H1 (cell line): ENCODE measurements around the gene BRD1. TPM values are rescaled to one million over a fixed set of nuclear protein-coding genes. Genes with fewer than 3 reads are reported as not detected.

Experiments used
- CTCF ChIA-PET: fragments of 300-600 bp; sonication (Branson Sonifier 250); formaldehyde crosslinking; loops from one replicate; lab custom pipeline; 2021; ENCODE audit not compliant: partially characterized antibody; lab: Charles Lee
- POLR2A ChIA-PET: fragments of 300-600 bp; sonication (Branson Sonifier 250); formaldehyde crosslinking; loops from one replicate; lab custom pipeline; 2021; ENCODE audit warnings: inconsistent platforms; ENCODE audit not compliant: partially characterized antibody; lab: Charles Lee
- DNase-seq, 2 experiments: peaks; one replicate each; pipeline versions ENCODE4 v3.0.0 to v3.0.0-alpha.2; 2010 to 2022; ENCODE audit warnings: low spot score in 2 of 2, low read depth in 1 of 2, mixed read lengths in 1 of 2
- FAIRE-seq: peaks from 2 replicates; lab custom pipeline; 2011; peaks lifted over from hg19 to GRCh38; lab: Jason Lieb, UNC
- H2AFZ ChIP-seq: 2 replicates; pipeline ENCODE4 v1.8.1; 2012; ENCODE audit warnings: low read length, inconsistent platforms
- H2AK5ac ChIP-seq: 2 replicates; pipeline ENCODE4 v1.6.1; 2013; ENCODE audit warnings: low read depth, low read length
- H2BK120ac ChIP-seq: replicated peaks from 2 replicates; pipeline ENCODE3; 2013; ENCODE audit warnings: low read depth, low read length, inconsistent platforms
- H2BK12ac ChIP-seq: 2 replicates; pipeline ENCODE4 v1.6.1; 2013; ENCODE audit warnings: low read depth, low read length
- H2BK15ac ChIP-seq: 2 replicates; pipeline ENCODE4 v1.6.1; 2013; ENCODE audit warnings: low read length
- H2BK20ac ChIP-seq: 2 replicates; pipeline ENCODE4 v1.6.1; 2013; ENCODE audit warnings: low read length
- H2BK5ac ChIP-seq: 2 replicates; pipeline ENCODE4 v1.6.1; 2013; ENCODE audit warnings: low read depth, low read length
- H3K14ac ChIP-seq: 2 replicates; pipeline ENCODE4 v1.6.1; 2013; ENCODE audit warnings: inconsistent platforms; ENCODE audit not compliant: insufficient read length
- H3K18ac ChIP-seq: 2 replicates; pipeline ENCODE4 v1.6.1; 2013; ENCODE audit warnings: low read length; ENCODE audit errors: extremely low read depth
- H3K23ac ChIP-seq: 2 replicates; pipeline ENCODE4 v1.6.1; 2013; ENCODE audit warnings: inconsistent platforms; ENCODE audit not compliant: insufficient read length
- H3K23me2 ChIP-seq: 2 replicates; pipeline ENCODE4 v1.6.1; 2013; ENCODE audit warnings: low read depth, low read length
- H3K27ac ChIP-seq: 2 replicates; pipeline ENCODE4 v1.6.1; 2011; ENCODE audit warnings: low read depth, low read length, inconsistent platforms
- H3K27me3 ChIP-seq, 4 experiments: replicated peaks in 1 of 4; 1 replicate in 1 of 4; 2 replicates in 3 of 4; pipeline versions ENCODE4 v1.6.1 to v1.8.1; 2011 to 2013; ENCODE audit warnings: low read length in 3 of 4, mild to moderate bottlenecking in 3 of 4, inconsistent platforms in 2 of 4, mixed read lengths in 2 of 4, moderate library complexity in 1 of 4; ENCODE audit not compliant: control insufficient read depth in 3 of 4, insufficient read depth in 3 of 4; ENCODE audit errors: extremely low read depth in 1 of 4
- H3K36me3 ChIP-seq, 4 experiments: 2 replicates each; pipeline versions ENCODE4 v1.6.1 to v1.8.1; 2011 to 2013; ENCODE audit warnings: mild to moderate bottlenecking in 4 of 4, low read length in 3 of 4, moderate library complexity in 2 of 4, control low read depth in 1 of 4, inconsistent platforms in 1 of 4; ENCODE audit not compliant: insufficient read depth in 4 of 4, control insufficient read depth in 2 of 4
- H3K4ac ChIP-seq: replicated peaks from 2 replicates; pipeline ENCODE3; 2013; ENCODE audit warnings: low read length, low read depth, mixed read lengths, inconsistent platforms; ENCODE audit not compliant: insufficient read length
- H3K4me1 ChIP-seq, 4 experiments: replicated peaks in 1 of 4; 1 replicate in 1 of 4; 2 replicates in 3 of 4; pipeline versions ENCODE4 v1.6.1 to v1.8.1; 2011 to 2013; ENCODE audit warnings: low read length in 3 of 4, inconsistent platforms in 2 of 4, mixed read lengths in 1 of 4; ENCODE audit not compliant: insufficient read depth in 4 of 4, control insufficient read depth in 3 of 4
- H3K4me2 ChIP-seq, 2 experiments: 2 replicates each; pipeline versions ENCODE4 v1.6.1 to v1.8.1; 2011 to 2013; ENCODE audit warnings: low read depth in 2 of 2, low read length in 2 of 2, control low read depth in 1 of 2, inconsistent platforms in 1 of 2, mild to moderate bottlenecking in 1 of 2; ENCODE audit not compliant: insufficient read depth in 1 of 2
- H3K4me3 ChIP-seq, 4 experiments: fragments of 200-600, 300-600 bp in 1 of 4; sonication (generic), shearing (Covaris generic), sonication (Bioruptor Twin) in 1 of 4; 2 replicates each; pipeline versions ENCODE4 v1.5.1 to v1.8.1; 2011 to 2016; ENCODE audit warnings: low read length in 4 of 4, low read depth in 3 of 4, control low read depth in 2 of 4, inconsistent platforms in 2 of 4, mild to moderate bottlenecking in 2 of 4, mixed read lengths in 1 of 4, moderate library complexity in 1 of 4; ENCODE audit not compliant: insufficient read depth in 2 of 4; ENCODE audit errors: extremely low read depth in 1 of 4
- H3K56ac ChIP-seq: replicated peaks from 2 replicates; pipeline ENCODE3; 2013; ENCODE audit warnings: low read depth, mild to moderate bottlenecking, mixed read lengths, low read length, inconsistent platforms; ENCODE audit not compliant: insufficient read length
- H3K79me1 ChIP-seq: 2 replicates; pipeline ENCODE4 v1.6.1; 2013; ENCODE audit warnings: low read depth, low read length, control low read depth
- H3K79me2 ChIP-seq, 2 experiments: 2 replicates each; pipeline versions ENCODE4 v1.6.1 to v1.8.1; 2012 to 2013; ENCODE audit warnings: low read length in 2 of 2, mild to moderate bottlenecking in 2 of 2, inconsistent platforms in 1 of 2; ENCODE audit not compliant: insufficient read depth in 2 of 2, control insufficient read depth in 1 of 2
- H3K9ac ChIP-seq, 4 experiments: replicated peaks in 1 of 4; 1 replicate in 1 of 4; 2 replicates in 3 of 4; pipeline versions ENCODE4 v1.6.1 to v1.8.1; 2011 to 2013; ENCODE audit warnings: low read depth in 3 of 4, low read length in 3 of 4, control low read depth in 2 of 4, mild to moderate bottlenecking in 2 of 4, moderate library complexity in 2 of 4, inconsistent platforms in 1 of 4; ENCODE audit errors: extremely low read depth in 1 of 4
- H3K9me3 ChIP-seq, 2 experiments: 2 replicates each; pipeline versions ENCODE4 v1.6.1 to v1.8.1; 2012 to 2013; ENCODE audit warnings: mild to moderate bottlenecking in 2 of 2, moderate library complexity in 2 of 2, control low read depth in 1 of 2, inconsistent platforms in 1 of 2, low read depth in 1 of 2, low read length in 1 of 2, mixed read lengths in 1 of 2; ENCODE audit not compliant: insufficient read depth in 2 of 2
- H4K20me1 ChIP-seq, 2 experiments: replicated peaks in 1 of 2; 2 replicates each; pipeline versions ENCODE3 to v1.8.1; 2011 to 2013; ENCODE audit warnings: inconsistent platforms in 2 of 2, low read length in 2 of 2, mild to moderate bottlenecking in 1 of 2; ENCODE audit not compliant: insufficient read depth in 2 of 2, control insufficient read depth in 1 of 2
- H4K5ac ChIP-seq: 2 replicates; pipeline ENCODE4 v1.6.1; 2013; ENCODE audit warnings: low read length, low read depth, mixed read lengths, inconsistent platforms; ENCODE audit not compliant: insufficient read length
- H4K8ac ChIP-seq: 2 replicates; pipeline ENCODE4 v1.8.0; 2013; ENCODE audit warnings: mild to moderate bottlenecking, moderate library complexity, low read length, inconsistent platforms; ENCODE audit not compliant: insufficient read depth; ENCODE audit errors: extremely low read depth
- H4K91ac ChIP-seq: replicated peaks from 2 replicates; pipeline ENCODE3; 2013; ENCODE audit warnings: low read length, mixed read lengths, inconsistent platforms; ENCODE audit not compliant: insufficient read length
- RXRA ChIP-seq: IDR thresholded peaks from 2 replicates; pipeline ENCODE4 v1.6.1; 2011; ENCODE audit warnings: low read depth, mild to moderate bottlenecking, low read length, moderate library complexity; ENCODE audit not compliant: insufficient read depth
- YY1 ChIP-seq: IDR thresholded peaks from 2 replicates; pipeline ENCODE4 v1.6.1; 2011; ENCODE audit warnings: low read depth, mild to moderate bottlenecking, low read length
- WGBS, 2 experiments: shearing (Covaris generic) in 1 of 2; methylation state at CpG; one replicate each; pipeline versions ENCODE4 v1.1.6 to v1.1.7; 2013 to 2015; ENCODE audit warnings: low lambda C conversion rate in 2 of 2, mixed read lengths in 2 of 2, inconsistent platforms in 1 of 2, low coverage in 1 of 2, missing lambda C conversion rate in 1 of 2; ENCODE audit not compliant: insufficient replicate concordance in 2 of 2, insufficient coverage in 1 of 2, insufficient read length in 1 of 2; ENCODE audit errors: extremely low coverage in 1 of 2, missing lambda C conversion rate in 1 of 2; 5-methylcytosine and 5-hydroxymethylcytosine counted together
- polyA plus RNA-seq, 7 experiments: library from polyadenylated mRNA; depleted of rRNA in 3 of 7; stranded (reverse) in 5 of 7; unstranded in 2 of 7; fragments of >200 nt in 5 of 7; fragments of 200-250 nt in 2 of 7; gene quantifications; 1 replicate in 5 of 7; 2 replicates in 1 of 7; 4 replicates in 1 of 7; pipeline versions ENCODE4 v1.2.1 to v1.2.3, GENCODE V29; 2011 to 2013; ENCODE audit warnings: missing spikeins in 2 of 7, mixed read lengths in 2 of 7
- total RNA-seq: library from RNA; stranded (reverse); fragmentation: NEBNext Ultra II Directional; extraction: Animal tissue kit (Norgen Biotek cat#: 25700); gene quantifications from 2 replicates; pipeline ENCODE4 v1.2.1, GENCODE V29; 2021

The BRD1 gene
- total and polyA plus RNA-seq, 2 of the 8 experiments (the other 6 are each of a cell fraction or from before 2014, with no cell fraction given) = 6.8 to 34.0 TPM

- Histone ChIP-seq H3K4me2 (peak overlapping the region; percentile 24 to 94; a peak in 3 of 4 replicates), H3K9ac (peak overlapping the region in 3 of 4 experiments; percentile 56 to 89 (median 74); a peak in 5 of 7 replicates), H3K9me3 (peaks cover 22 to 26% of the 10 kb centered on the region in 2 experiments), H3K4me3 (peak overlapping the region; percentile 66 to 87 (median 70)), H3K36me3 (peaks cover 12 to 21% (median 15%) of the 10 kb centered on the region in 4 experiments), H2BK120ac (no peak overlapping the region), H3K4ac (no peak overlapping the region), H3K18ac (no peak overlapping the region), H2BK5ac (no peak overlapping the region), H2BK20ac (no peak overlapping the region), H4K91ac (no peak overlapping the region), H3K14ac (no peak overlapping the region), H2BK12ac (no peak overlapping the region), H3K79me1 (peaks cover 23% of the 10 kb centered on the region), H3K56ac (no peak overlapping the region), H3K27me3 (no peaks in the 10 kb centered on the region; a peak in 1 of 7 replicates), H3K79me2 (peaks cover 19 to 46% of the 10 kb centered on the region in 2 experiments)
- ChIA-PET POLR2A (no interaction called here), CTCF (no interaction called here)
- no peak for FAIRE-seq
- WGBS, 2 experiments = 0% methylated on average over 6 of the region's 110 CpGs; no CpG with 5 or more reads in 1 of the 2 experiments
- TF ChIP-seq YY1 (peak; percentile 46; the same call in 1 of the 2 replicates), RXRA (no peak)
- TF ChIP-seq, all 59 proteins: peak for 1
- Histone ChIP-seq H3K23ac (no peak overlapping the region), H2BK15ac (no peak overlapping the region), H3K27ac (no peak overlapping the region), H4K5ac (no peak overlapping the region), H2AFZ (no peak overlapping the region), H4K20me1 (peaks cover 34 to 35% of the 10 kb centered on the region in 2 experiments), H2AK5ac (no peak overlapping the region), H4K8ac (peak overlapping the region; percentile 38; the same call in 1 of the 2 replicates), H3K23me2 (peaks cover 9% of the 10 kb centered on the region; the same call in 1 of the 2 replicates), H3K4me1 (peaks cover 0 to 9% (median 7%) of the 10 kb centered on the region in 4 experiments; a peak in 5 of 7 replicates)
- DNase-seq = no peak
Measured at GRCh38 chr22:49827271-49827852, 311 bp downstream of the BRD1 start.
